ENCODE results near the gene MSMB. TPM values are rescaled to one million over a fixed set of nuclear protein-coding genes. Genes with fewer than 3 reads are reported as not detected.

The MSMB gene
- total RNA-seq, 1 experiment from 2014 or later: not detected

DNA sequence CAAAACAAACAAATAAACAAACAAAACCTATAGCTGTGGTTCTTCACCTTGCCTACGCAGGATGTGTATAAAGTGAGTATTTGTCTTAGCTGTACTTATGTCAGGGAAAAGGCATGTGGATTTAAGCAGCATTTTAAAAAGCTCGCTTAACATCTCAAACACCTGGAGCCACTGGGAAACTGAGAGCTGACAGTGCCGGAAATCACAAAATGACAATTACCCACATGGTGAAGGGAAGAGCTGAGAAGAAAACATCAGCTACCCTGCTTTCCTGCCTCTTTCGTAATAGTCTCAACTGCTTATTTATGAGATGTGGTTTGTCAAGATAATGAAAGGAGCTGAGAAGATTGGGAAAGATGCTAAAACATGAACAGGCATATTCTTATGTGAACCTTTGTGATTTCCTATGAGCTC is 31.1 kb upstream of the MSMB start:
- DNase-seq: no peak
- H4K20me1 ChIP-seq (ENCODE audit: insufficient read depth): no peaks in the 10 kb centered on the region
- BruUV-seq (replicated peaks): no TSS peak
- H3K79me2 ChIP-seq (ENCODE audit: low read depth): no peaks in the 10 kb centered on the region
- H3K4me2 ChIP-seq: no peak overlapping the region
- ChIA-PET POLR2A (ENCODE audit: unreplicated experiment) (no interaction called here), CTCF (no interaction called here)
- H3K9me3 ChIP-seq (ENCODE audit: insufficient read depth, low read depth): no peaks in the 10 kb centered on the region
- H3K27ac ChIP-seq: no peak overlapping the region
- no peaks in the 10 kb centered on the region for H3K9me2 ChIP-seq (ENCODE audit: insufficient read depth)
- no peaks in the 10 kb centered on the region for H3K4me1 ChIP-seq (replicated peaks; ENCODE audit: insufficient read depth)
- no peak overlapping the region for H3K4me3 ChIP-seq
- no peaks in the 10 kb centered on the region for H3F3A ChIP-seq (ENCODE audit: insufficient read depth, low read depth)
- H2AFZ ChIP-seq: no peak overlapping the region
- TF ChIP-seq, protein P1, sequence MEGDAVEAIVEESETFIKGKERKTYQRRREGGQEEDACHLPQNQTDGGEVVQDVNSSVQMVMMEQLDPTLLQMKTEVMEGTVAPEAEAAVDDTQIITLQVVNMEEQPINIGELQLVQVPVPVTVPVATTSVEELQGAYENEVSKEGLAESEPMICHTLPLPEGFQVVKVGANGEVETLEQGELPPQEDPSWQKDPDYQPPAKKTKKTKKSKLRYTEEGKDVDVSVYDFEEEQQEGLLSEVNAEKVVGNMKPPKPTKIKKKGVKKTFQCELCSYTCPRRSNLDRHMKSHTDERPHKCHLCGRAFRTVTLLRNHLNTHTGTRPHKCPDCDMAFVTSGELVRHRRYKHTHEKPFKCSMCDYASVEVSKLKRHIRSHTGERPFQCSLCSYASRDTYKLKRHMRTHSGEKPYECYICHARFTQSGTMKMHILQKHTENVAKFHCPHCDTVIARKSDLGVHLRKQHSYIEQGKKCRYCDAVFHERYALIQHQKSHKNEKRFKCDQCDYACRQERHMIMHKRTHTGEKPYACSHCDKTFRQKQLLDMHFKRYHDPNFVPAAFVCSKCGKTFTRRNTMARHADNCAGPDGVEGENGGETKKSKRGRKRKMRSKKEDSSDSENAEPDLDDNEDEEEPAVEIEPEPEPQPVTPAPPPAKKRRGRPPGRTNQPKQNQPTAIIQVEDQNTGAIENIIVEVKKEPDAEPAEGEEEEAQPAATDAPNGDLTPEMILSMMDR (conservative IDR thresholded peaks at IDR 0.05): no peak
- TF ChIP-seq EZH2 (IDR thresholded peaks at IDR 0.05; ENCODE audit: low read depth): no peak
- intact Hi-C loops (cut with micrococcal nuclease; ENCODE audit: unreplicated experiment): no loop called here
- H3K27me3 ChIP-seq (ENCODE audit: insufficient read depth, low read depth): no peaks in the 10 kb centered on the region
- H3K36me3 ChIP-seq (ENCODE audit: low read depth): no peaks in the 10 kb centered on the region

DNA sequence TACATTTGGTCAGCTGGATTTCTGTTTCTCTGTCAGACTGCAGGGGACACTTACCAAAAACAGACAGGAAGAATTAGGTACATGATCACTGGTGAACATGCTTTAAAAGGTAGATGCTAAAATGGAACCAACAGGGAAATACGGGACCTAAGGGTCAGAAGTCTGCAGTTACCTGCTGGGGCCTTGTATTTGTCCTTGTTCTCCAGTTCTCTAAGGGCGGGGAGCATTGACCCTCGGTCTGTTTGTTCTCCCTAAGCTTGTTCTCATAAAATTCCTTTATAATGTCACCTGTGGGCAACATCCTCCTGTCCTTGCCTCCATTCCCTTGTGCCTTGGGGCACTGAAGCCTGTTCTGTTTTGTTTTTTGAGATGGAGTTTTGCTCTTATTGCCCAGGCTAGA is 29.8 kb upstream of the MSMB start:
- no peaks in the 10 kb centered on the region for H4K20me1 ChIP-seq (ENCODE audit: insufficient read depth)
- no TSS peak for BruUV-seq (replicated peaks)
- no peaks in the 10 kb centered on the region for H3K9me3 ChIP-seq (ENCODE audit: insufficient read depth, low read depth)
- H3K27ac ChIP-seq: no peak overlapping the region
- H3K4me3 ChIP-seq: no peak overlapping the region
- H3K4me1 ChIP-seq (replicated peaks; ENCODE audit: insufficient read depth): no peaks in the 10 kb centered on the region
- DNase-seq: no peak
- no peaks in the 10 kb centered on the region for H3F3A ChIP-seq (ENCODE audit: insufficient read depth, low read depth)
- CTCF ChIA-PET: no interaction called here
- H2AFZ ChIP-seq: no peak overlapping the region
- no peaks in the 10 kb centered on the region for H3K79me2 ChIP-seq (ENCODE audit: low read depth)
- POLR2A ChIA-PET (ENCODE audit: unreplicated experiment): no interaction called here
- no peak overlapping the region for H3K4me2 ChIP-seq
- no peaks in the 10 kb centered on the region for H3K27me3 ChIP-seq (ENCODE audit: insufficient read depth, low read depth)
- TF ChIP-seq, protein P1 (conservative IDR thresholded peaks at IDR 0.05): no peak
- TF ChIP-seq EZH2 (IDR thresholded peaks at IDR 0.05; ENCODE audit: low read depth): no peak
- intact Hi-C loops (cut with micrococcal nuclease; ENCODE audit: unreplicated experiment): no loop called here
- no peaks in the 10 kb centered on the region for H3K36me3 ChIP-seq (ENCODE audit: low read depth)
- no peaks in the 10 kb centered on the region for H3K9me2 ChIP-seq (ENCODE audit: insufficient read depth)

DNA sequence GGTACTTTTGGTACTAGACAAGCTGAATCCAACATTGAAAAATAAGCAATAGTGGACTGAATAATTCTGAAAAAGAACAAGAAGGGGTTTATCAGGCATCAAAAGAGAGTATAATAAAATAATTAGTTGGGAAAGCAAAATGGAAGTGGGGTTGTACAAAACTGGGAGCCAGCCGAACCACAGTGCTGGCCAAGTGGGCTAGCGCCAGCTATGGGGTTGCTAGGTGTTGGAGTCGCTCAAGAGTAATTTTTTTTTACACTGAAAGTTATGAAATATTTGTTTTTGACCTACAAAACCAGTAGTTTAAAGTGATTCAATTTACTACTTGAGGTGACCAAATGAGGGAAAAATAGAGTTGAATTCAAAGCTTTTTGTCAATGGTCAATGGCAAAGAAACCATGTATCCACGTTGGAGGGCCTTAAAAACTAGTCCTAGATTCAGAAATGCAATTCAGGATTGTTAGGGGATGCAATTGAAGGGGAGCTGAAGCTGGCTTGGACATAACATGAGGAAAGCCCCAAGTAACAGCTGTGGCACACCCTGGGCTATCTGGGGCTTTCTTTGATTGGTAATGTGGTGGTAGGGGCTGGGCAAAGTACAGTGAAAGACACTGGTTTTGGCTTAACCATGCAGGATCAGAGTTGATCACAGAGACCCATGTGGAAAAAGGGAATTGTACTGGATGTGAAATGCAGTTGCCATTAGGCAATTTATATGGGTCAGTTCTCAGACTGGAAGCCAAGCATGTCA is 28.3 kb upstream of the MSMB start:
- no peaks in the 10 kb centered on the region for H3K36me3 ChIP-seq (ENCODE audit: low read depth)
- no peaks in the 10 kb centered on the region for H3K9me3 ChIP-seq (ENCODE audit: insufficient read depth, low read depth)
- H3K79me2 ChIP-seq (ENCODE audit: low read depth): no peaks in the 10 kb centered on the region
- no peak overlapping the region for H3K4me2 ChIP-seq
- H3K27me3 ChIP-seq (ENCODE audit: insufficient read depth, low read depth): no peaks in the 10 kb centered on the region
- no peaks in the 10 kb centered on the region for H3F3A ChIP-seq (ENCODE audit: insufficient read depth, low read depth)
- no TSS peak for BruUV-seq (replicated peaks)
- no peaks in the 10 kb centered on the region for H4K20me1 ChIP-seq (ENCODE audit: insufficient read depth)
- POLR2A ChIA-PET (ENCODE audit: unreplicated experiment): no interaction called here
- intact Hi-C loops (cut with micrococcal nuclease; ENCODE audit: unreplicated experiment): no loop called here
- no peak overlapping the region for H3K4me3 ChIP-seq
- TF ChIP-seq, protein P1 (conservative IDR thresholded peaks at IDR 0.05): no peak
- no peak for TF ChIP-seq EZH2 (IDR thresholded peaks at IDR 0.05; ENCODE audit: low read depth)
- no peak overlapping the region for H3K27ac ChIP-seq
- no peaks in the 10 kb centered on the region for H3K9me2 ChIP-seq (ENCODE audit: insufficient read depth)
- no peak overlapping the region for H2AFZ ChIP-seq
- DNase-seq: no peak
- no peaks in the 10 kb centered on the region for H3K4me1 ChIP-seq (replicated peaks; ENCODE audit: insufficient read depth)
- CTCF ChIA-PET: no interaction called here

All from PC-9 (cell line).